SK-N-SH (cell line): ENCODE measurements around the gene H2BW2.

Experiments used
- CTCF ChIP-seq: fragments of 200-600 bp; sonication (generic); IDR thresholded peaks from 2 replicates; pipeline ENCODE4 v1.6.1; 2017; ENCODE audit warnings: antibody characterized with exemption, mild to moderate bottlenecking, moderate library complexity
- EP300 ChIP-seq, 2 experiments: IDR thresholded peaks; 2 replicates each; pipeline versions ENCODE4 v1.4.0 to v1.6.1; 2012; ENCODE audit warnings: borderline replicate concordance in 1 of 2, low read depth in 1 of 2, low read length in 1 of 2
- GABPA ChIP-seq: IDR thresholded peaks from 2 replicates; pipeline ENCODE4 v1.4.0; 2012; ENCODE audit warnings: low read depth, mild to moderate bottlenecking
- MXI1 ChIP-seq: IDR thresholded peaks from 2 replicates; pipeline ENCODE4 v1.6.1; 2012; ENCODE audit warnings: mild to moderate bottlenecking, low read depth, low read length, improper control_type of control experiment
- NRF1 ChIP-seq: IDR thresholded peaks from 2 replicates; pipeline ENCODE4 v1.6.1; 2012; ENCODE audit warnings: low read depth, mild to moderate bottlenecking, low read length
- RAD21 ChIP-seq: IDR thresholded peaks from 2 replicates; pipeline ENCODE4 v1.6.1; 2012; ENCODE audit warnings: mild to moderate bottlenecking, low read length
- YY1 ChIP-seq: IDR thresholded peaks from 2 replicates; pipeline ENCODE4 v1.4.0; 2012; ENCODE audit warnings: low read depth, mild to moderate bottlenecking

DNA sequence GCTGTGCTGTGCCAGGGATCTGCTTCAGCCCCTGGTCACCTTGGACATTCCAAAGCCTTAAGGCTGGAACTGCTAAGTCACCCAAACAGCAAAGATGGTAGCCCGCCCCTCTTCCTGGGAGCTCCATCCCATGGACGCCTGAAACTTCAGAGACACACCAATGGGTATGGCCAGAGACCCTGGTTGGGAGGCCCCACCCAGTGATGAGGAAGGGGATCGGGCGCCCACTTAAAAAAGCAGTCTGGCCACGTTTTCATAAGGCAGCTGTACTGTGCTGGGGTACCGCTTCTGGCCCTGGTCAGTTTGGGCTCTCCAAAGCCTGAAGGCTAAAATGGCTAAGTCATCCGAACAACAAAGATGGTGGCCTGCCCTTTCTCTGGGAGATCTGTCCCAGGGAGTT, 45.7 kb downstream of the H2BW2 start:
- TF ChIP-seq MXI1 (no peak), EP300 (IDR thresholded peaks at IDR 0.05; ENCODE audit: borderline replicate concordance in 1 of 2, low read depth in 1 of 2, low read length in 1 of 2) (no peak), GABPA (no peak), CTCF (no peak), RAD21 (no peak), NRF1 (no peak), YY1 (no peak)
